Activated naive CD8-positive, alpha-beta T cell treated with anti-CD3 and anti-CD28 coated beads, Interleukin-2, amount 50 U/mL, for 24 hours (primary cell): ENCODE measurements around the gene KRT25.

Experiments used
- ATAC-seq: fragments of 150-1000 bp; cut with Tn5 transposase; one replicate; pipeline ENCODE4 v1.10.0; 2021
- DNase-seq: peaks from one replicate; pipeline ENCODE4 v3.0.0; 2021
- H3K27ac Mint-ChIP-seq: one replicate; pipeline ENCODE4 v1.8.0; 2021; ENCODE audit warnings: mild to moderate bottlenecking, mixed read lengths
- H3K27me3 Mint-ChIP-seq: one replicate; pipeline ENCODE4 v1.8.0; 2021; ENCODE audit warnings: mixed read lengths
- H3K36me3 Mint-ChIP-seq: one replicate; pipeline ENCODE4 v1.8.0; 2021; ENCODE audit warnings: low read depth, mixed read lengths
- H3K4me1 Mint-ChIP-seq: one replicate; pipeline ENCODE4 v1.8.0; 2021; ENCODE audit warnings: mixed read lengths
- H3K4me3 Mint-ChIP-seq: one replicate; pipeline ENCODE4 v1.8.0; 2021; ENCODE audit warnings: mild to moderate bottlenecking, moderate library complexity, mixed read lengths
- H3K9me3 Mint-ChIP-seq: one replicate; pipeline ENCODE4 v1.8.0; 2021; ENCODE audit warnings: mixed read lengths

KRT25 gene

DNA sequence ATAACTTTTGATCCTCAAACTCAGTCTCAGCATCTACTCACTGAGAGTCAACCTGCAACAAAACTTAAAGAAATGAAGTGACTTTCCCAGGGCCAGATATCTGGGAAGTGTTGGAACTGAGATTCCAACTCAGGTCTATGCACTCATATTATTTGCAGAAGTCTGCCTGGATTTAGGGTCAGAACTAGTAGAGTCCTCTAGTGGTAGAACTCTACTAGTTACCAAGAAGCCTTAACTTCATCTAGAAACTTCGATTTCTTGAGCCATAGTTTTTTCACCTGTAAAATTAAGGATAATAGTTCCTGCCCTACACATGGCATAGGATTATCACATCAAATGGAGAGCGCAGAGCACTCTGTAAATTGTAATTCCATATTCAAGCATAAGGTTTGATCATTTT is 28.2 kb downstream of the KRT25 start:
- Mint-ChIP-seq H3K9me3 (no peaks in the 10 kb centered on the region), H3K27me3 (peaks cover 17% of the 10 kb centered on the region), H3K4me3 (no peak overlapping the region), H3K27ac (no peak overlapping the region), H3K36me3 (no peaks in the 10 kb centered on the region), H3K4me1 (peaks cover 9% of the 10 kb centered on the region)
- DNase-seq (no peak), ATAC-seq (no peak)

DNA sequence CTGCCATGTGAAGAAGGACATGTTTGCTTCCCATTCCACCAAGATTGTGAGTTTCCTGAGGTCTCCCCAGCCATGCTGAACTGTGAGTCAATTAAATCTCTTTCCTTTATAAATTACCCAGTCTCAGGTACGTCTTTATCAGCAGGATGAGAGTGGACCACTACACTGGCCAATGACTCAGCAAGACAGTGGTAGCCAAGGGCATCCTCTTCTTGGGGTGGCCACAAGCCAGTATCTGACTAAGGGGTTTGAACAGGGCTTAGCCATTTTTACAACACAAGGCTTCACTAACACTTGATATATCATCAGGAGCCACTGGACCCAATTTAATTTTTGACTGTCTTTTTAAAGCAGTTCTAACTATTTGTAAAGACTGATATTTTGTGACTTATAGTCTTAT is 30.5 kb downstream of the KRT25 start:
- H3K36me3 Mint-ChIP-seq: no peaks in the 10 kb centered on the region
- no peak for ATAC-seq
- H3K4me1 Mint-ChIP-seq: peaks cover 9% of the 10 kb centered on the region
- no peak for DNase-seq
- H3K9me3 Mint-ChIP-seq: no peaks in the 10 kb centered on the region
- H3K27ac Mint-ChIP-seq: no peak overlapping the region
- no peak overlapping the region for H3K4me3 Mint-ChIP-seq
- peaks cover 11% of the 10 kb centered on the region for H3K27me3 Mint-ChIP-seq

- no peaks in the 10 kb centered on the region for H3K36me3 Mint-ChIP-seq
- no peak overlapping the region for H3K27ac Mint-ChIP-seq
- H3K9me3 Mint-ChIP-seq: no peaks in the 10 kb centered on the region
- peaks cover 11% of the 10 kb centered on the region for H3K27me3 Mint-ChIP-seq
- H3K4me1 Mint-ChIP-seq: peaks cover 2% of the 10 kb centered on the region
- ATAC-seq: no peak
- no peak for DNase-seq
- H3K4me3 Mint-ChIP-seq: no peak overlapping the region
Measured at GRCh38 chr17:40722241-40722640, 32.9 kb downstream of the KRT25 start.

DNA sequence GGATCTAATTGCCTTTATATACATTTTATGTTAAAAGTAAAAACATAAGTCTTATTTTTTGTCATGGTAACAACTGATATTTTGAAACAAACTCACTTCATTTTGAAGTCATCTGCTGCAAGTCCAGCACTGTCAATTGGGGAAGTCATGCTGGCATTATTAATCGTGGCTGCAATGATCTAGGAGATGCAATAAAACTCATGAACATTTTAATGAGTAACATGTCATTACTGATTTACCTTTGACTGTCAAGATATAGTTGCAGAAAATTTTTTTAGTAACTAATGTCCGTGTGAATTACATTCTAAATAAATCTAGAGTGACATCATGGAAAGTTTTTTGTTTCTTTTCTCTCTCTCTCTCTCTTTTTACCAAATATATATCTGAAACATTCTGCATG is 34.2 kb downstream of the KRT25 start:
- peaks cover 11% of the 10 kb centered on the region for H3K27me3 Mint-ChIP-seq
- H3K4me3 Mint-ChIP-seq: no peak overlapping the region
- no peak overlapping the region for H3K27ac Mint-ChIP-seq
- H3K36me3 Mint-ChIP-seq: no peaks in the 10 kb centered on the region
- H3K9me3 Mint-ChIP-seq: no peaks in the 10 kb centered on the region
- ATAC-seq: no peak
- no peak for DNase-seq
- H3K4me1 Mint-ChIP-seq: no peaks in the 10 kb centered on the region

- Mint-ChIP-seq H3K9me3 (no peaks in the 10 kb centered on the region), H3K27ac (no peak overlapping the region), H3K36me3 (no peaks in the 10 kb centered on the region), H3K27me3 (peaks cover 8% of the 10 kb centered on the region), H3K4me3 (no peak overlapping the region), H3K4me1 (no peaks in the 10 kb centered on the region)
- DNase-seq (no peak), ATAC-seq (no peak)
Measured at GRCh38 chr17:40718930-40719329, 36.2 kb downstream of the KRT25 start.

GRCh38 chr17:40717776-40718175 is 37.4 kb downstream of the KRT25 start:
- Mint-ChIP-seq H3K27ac (no peak overlapping the region), H3K36me3 (no peaks in the 10 kb centered on the region), H3K9me3 (no peaks in the 10 kb centered on the region), H3K4me3 (no peak overlapping the region), H3K4me1 (no peaks in the 10 kb centered on the region), H3K27me3 (peaks cover 8% of the 10 kb centered on the region)
- DNase-seq: no peak
- ATAC-seq: no peak

DNA sequence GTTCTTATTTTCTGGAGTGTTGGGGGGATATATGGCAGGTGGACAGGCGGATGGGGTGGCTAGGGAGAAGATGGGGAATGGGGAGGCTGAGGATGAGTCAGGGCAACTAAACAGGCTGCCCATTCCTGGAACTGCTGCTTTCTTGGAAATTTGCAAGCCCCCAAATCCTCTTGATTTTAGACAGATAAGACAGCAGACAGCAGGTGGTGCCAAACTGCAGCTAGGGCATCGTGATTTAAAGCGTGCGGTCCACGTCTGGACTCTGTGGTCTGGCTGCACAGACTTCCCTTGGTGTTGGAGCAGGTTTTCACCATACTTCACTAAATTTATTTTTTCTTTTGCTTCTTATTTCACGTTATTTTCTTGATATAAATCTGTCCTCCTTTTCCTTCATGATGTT is 40.7 kb downstream of the KRT25 start:
- H3K27me3 Mint-ChIP-seq: peaks cover 4% of the 10 kb centered on the region
- no peaks in the 10 kb centered on the region for H3K9me3 Mint-ChIP-seq
- no peak overlapping the region for H3K27ac Mint-ChIP-seq

DNA sequence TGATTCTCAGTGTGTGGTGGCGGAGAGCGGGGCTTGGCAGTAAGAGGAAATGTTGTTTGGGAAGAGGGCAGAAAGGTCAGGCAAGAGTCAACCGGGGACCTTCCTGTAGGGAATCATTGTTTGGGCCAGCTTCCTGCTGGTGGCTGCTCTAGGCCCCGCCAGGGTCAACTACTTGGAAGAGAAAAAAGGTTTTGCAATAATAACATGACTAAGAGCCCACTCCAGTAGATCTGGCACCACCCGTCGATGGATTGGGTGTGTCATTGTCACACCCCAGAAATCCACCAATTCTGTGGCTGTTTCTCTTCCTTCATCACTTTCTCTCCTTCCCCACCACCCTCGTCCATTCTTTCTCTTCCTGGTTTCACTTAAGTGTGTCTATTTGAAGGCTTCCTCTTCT is 47.4 kb downstream of the KRT25 start:
- Mint-ChIP-seq H3K27ac (no peak overlapping the region), H3K4me1 (no peaks in the 10 kb centered on the region), H3K36me3 (no peaks in the 10 kb centered on the region), H3K9me3 (no peaks in the 10 kb centered on the region), H3K4me3 (no peak overlapping the region), H3K27me3 (peaks cover 6% of the 10 kb centered on the region)
- no peak for DNase-seq
- no peak for ATAC-seq

More for the DNA sequence above, 40.7 kb downstream of the KRT25 start:
- H3K4me1 Mint-ChIP-seq: no peaks in the 10 kb centered on the region
- ATAC-seq: no peak
- no peaks in the 10 kb centered on the region for H3K36me3 Mint-ChIP-seq
- DNase-seq: no peak
- H3K4me3 Mint-ChIP-seq: no peak overlapping the region

DNA sequence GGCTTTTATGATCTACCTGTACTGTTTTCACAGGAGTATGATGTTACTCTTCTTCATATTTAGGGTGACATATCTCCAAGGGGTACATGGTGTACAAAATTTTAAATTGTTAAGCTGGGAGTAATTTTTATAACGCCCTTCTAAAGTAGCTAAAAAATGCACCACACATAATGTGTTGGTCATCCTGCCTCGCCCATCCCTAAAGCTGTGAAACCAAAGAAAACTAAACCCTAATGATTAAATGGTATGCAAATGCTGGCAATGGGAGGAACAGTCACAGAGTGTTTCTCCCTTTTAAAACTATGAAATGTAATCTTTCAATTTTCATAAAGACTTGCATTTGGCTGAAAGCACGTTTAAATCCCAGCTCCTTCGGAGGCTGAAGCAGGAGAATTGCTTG is 49.5 kb downstream of the KRT25 start:
- H3K4me1 Mint-ChIP-seq: no peaks in the 10 kb centered on the region
- H3K36me3 Mint-ChIP-seq: no peaks in the 10 kb centered on the region
- DNase-seq (no peak), ATAC-seq (no peak)
- H3K4me3 Mint-ChIP-seq: no peak overlapping the region
- H3K27me3 Mint-ChIP-seq: peaks cover 6% of the 10 kb centered on the region
- H3K9me3 Mint-ChIP-seq: no peaks in the 10 kb centered on the region
- no peak overlapping the region for H3K27ac Mint-ChIP-seq

- no peak for ATAC-seq
- Mint-ChIP-seq H3K36me3 (no peaks in the 10 kb centered on the region), H3K4me3 (no peak within 1 kb of the TSS), H3K9me3 (no peaks in the 10 kb centered on the region), H3K27ac (no peak within 1 kb of the TSS), H3K4me1 (no peaks in the 10 kb centered on the region), H3K27me3 (peaks cover 12% of the 10 kb centered on the region)
- no peak for DNase-seq
Measured at GRCh38 chr17:40703652-40704051, 51.5 kb downstream of the KRT25 start, which contains the start of gene KRT24. KRT24 (minus strand) TSS chr17:40703752; CDS start chr17:40703693, 59 bp downstream.

DNA sequence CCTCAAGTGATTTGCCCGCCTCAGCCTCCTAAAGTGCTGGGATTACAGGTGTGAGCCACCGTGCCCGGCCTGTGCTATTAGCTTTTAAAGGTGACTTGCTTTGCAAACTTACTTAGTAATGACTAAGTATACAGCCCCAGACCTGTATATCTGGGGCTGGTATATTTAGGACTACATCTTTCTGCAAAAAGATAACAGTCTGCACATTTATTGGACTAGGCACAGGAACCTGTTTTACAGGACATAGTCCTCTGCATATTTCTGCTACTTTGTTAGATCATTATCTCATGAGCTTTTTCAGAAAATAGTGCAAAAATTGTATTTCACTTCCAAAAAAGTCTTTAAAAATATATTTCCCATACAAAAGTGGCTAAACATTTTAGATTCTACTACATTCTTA is 52.9 kb downstream of the KRT25 start:
- Mint-ChIP-seq H3K4me3 (no peak overlapping the region), H3K27me3 (peaks cover 19% of the 10 kb centered on the region), H3K36me3 (no peaks in the 10 kb centered on the region), H3K4me1 (no peaks in the 10 kb centered on the region), H3K9me3 (no peaks in the 10 kb centered on the region), H3K27ac (no peak overlapping the region)
- ATAC-seq (no peak), DNase-seq (no peak)

DNA sequence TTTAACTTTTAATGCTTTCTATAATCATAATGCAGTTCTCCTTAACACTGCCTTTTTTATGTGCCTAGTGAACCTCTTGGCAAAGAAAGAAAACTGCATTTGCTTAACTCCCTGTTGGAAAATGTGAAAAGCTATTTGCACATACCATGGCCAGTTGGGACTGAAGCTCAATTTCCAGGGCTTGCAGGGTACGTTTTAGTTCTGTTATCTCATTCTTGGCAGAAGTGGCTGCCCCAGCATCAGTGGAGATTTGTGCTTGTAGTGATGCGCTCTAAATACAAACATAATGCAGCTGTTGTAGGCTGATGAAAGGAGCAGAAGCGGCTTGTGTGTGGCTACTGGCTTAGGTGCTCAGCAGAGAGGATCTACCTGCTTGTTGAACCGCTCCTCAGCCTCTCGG is 55.3 kb downstream of the KRT25 start:
- no peak for ATAC-seq
- H3K36me3 Mint-ChIP-seq: no peaks in the 10 kb centered on the region
- H3K9me3 Mint-ChIP-seq: no peaks in the 10 kb centered on the region
- H3K27me3 Mint-ChIP-seq: peaks cover 25% of the 10 kb centered on the region
- H3K4me3 Mint-ChIP-seq: no peak overlapping the region
- DNase-seq: no peak
- no peaks in the 10 kb centered on the region for H3K4me1 Mint-ChIP-seq
- H3K27ac Mint-ChIP-seq: no peak overlapping the region

DNA sequence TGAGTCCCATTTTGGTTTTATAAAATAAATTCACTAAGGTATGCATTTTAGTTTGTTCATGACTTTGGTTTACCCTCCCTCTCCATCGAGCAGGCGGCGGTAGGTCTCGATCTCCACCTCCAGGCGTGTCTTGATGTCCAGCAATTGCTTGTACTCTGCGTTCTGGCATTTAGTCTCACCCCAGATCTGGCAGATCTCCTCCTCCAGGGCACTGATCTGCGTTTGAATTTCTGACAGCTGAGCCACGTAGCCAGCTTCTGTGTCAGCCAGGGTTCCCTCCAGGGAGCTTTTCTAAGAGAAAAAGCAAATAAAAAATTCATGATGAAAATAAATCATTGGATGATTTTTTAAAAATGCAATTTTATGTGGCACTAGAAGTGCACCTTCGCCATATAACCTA is 55.8 kb downstream of the KRT25 start:
- Mint-ChIP-seq H3K27ac (no peak overlapping the region), H3K4me3 (no peak overlapping the region), H3K9me3 (no peaks in the 10 kb centered on the region), H3K4me1 (no peaks in the 10 kb centered on the region), H3K36me3 (no peaks in the 10 kb centered on the region), H3K27me3 (peaks cover 29% of the 10 kb centered on the region)
- ATAC-seq (no peak), DNase-seq (no peak)
